HG03521 (cell line): ENCODE results near the gene ZNF605.
"Not testable (repeated sequence)": the region's sequence is repeated elsewhere in the genome, so short reads cannot be mapped to it uniquely, and the experiment has no call there.

Experiments
- ATAC-seq: cut with Tn5 transposase; IDR thresholded peaks from one replicate; pipeline ENCODE4 v1.9.1; 2021; ENCODE audit warnings: mild to moderate bottlenecking, moderate library complexity; ENCODE audit not compliant: unreplicated experiment

The ZNF605 gene

GRCh38 chr12:132956011-132956788 is at the start of gene ZNF605:
Gene ZNF605 (minus strand): TSS chr12:132956306. CDS start chr12:132945635, 10,671 bp downstream.
- peak; percentile 88 for ATAC-seq

GRCh38 chr12:132998741-132999140 is 42.6 kb upstream of the ZNF605 start:
- ATAC-seq, result no peak

GRCh38 chr12:132986885-132987225 is 30.7 kb upstream of the ZNF605 start:
- no peak for ATAC-seq

GRCh38 chr12:132986001-132986884 is 30.1 kb upstream of the ZNF605 start, which contains the start of gene ZNF26:
Gene ZNF26 (plus strand): TSS chr12:132986367. CDS start chr12:132986841, 474 bp downstream.
- peak; percentile 96 for ATAC-seq

- ATAC-seq, result not testable (repeated sequence)
These were observed 20.8 kb upstream of the ZNF605 start for GRCh38 chr12:132976870-132977269.

- ATAC-seq, result no peak
These were observed 16.3 kb upstream of the ZNF605 start for GRCh38 chr12:132972374-132972773.

- ATAC-seq, result no peak
These were observed 11.6 kb upstream of the ZNF605 start for GRCh38 chr12:132967736-132968135.

GRCh38 chr12:132966676-132967415 is 10.7 kb upstream of the ZNF605 start:
- ATAC-seq, result no peak

GRCh38 chr12:132965796-132966195 is 9.7 kb upstream of the ZNF605 start:
- no peak for ATAC-seq

- not testable (repeated sequence) for ATAC-seq
These were observed 7.8 kb upstream of the ZNF605 start for GRCh38 chr12:132963947-132964346.

GRCh38 chr12:132961790-132962189 is 5.7 kb upstream of the ZNF605 start:
- not testable (repeated sequence) for ATAC-seq

GRCh38 chr12:132955094-132956010 is 754 bp downstream of the ZNF605 start:
- ATAC-seq, result peak; percentile 25

- ATAC-seq, result no peak
These were observed 1.5 kb downstream of the ZNF605 start for GRCh38 chr12:132954471-132955048.

- no peak for ATAC-seq
These were observed 2.3 kb downstream of the ZNF605 start for GRCh38 chr12:132953771-132954170.

GRCh38 chr12:132953163-132953425 is 3.0 kb downstream of the ZNF605 start:
- no peak for ATAC-seq

- no peak for ATAC-seq
These were observed 3.5 kb downstream of the ZNF605 start for GRCh38 chr12:132952371-132953162.

GRCh38 chr12:132951649-132952048 is 4.5 kb downstream of the ZNF605 start:
- ATAC-seq, result no peak

- ATAC-seq, result no peak
These were observed 5.1 kb downstream of the ZNF605 start for GRCh38 chr12:132950844-132951535.
